Measurements from ENCODE around the gene SLC7A4. TPM values are rescaled to one million over a fixed set of nuclear protein-coding genes. Genes with fewer than 3 reads are reported as not detected.

SLC7A4 gene
- total and polyA plus RNA-seq, 3 donors from 2014 or later, result 54.8 to 64.8 (median 60.3) TPM

DNA sequence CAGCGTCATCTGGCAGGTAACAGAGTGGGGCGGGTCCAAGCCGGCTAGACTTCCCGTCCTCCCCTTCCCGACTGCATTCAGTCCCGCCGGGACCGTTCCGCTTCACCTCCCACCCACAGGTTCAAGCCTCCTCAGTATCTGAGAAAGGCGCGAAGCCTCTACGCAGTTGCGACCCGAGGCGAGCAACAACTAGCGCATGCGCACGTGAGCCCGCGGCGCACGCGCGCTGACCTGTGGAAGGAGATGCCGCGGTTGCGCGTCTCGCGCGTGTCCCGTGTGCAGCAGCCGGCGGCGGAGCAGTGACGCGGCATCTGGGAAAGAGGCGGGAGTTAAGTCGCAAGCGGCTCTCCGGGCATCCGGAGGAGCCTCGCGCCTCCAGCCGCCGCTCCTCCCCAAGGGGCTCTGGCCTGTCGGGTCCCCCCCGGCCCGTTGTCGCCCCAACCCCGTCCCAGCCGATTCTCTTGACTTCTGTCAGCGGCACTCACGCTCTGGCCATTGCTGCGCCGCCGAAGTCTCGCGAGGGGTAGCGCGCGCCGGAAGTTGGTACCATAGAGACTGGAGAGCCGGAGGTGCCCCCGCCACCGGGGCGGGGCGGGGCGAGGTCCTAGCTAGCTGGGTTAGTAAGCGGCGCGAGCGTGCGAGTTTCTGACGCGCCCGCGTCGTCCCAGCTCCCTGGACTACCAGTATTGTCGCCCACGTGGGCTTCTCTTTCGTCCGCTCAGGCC, 30.6 kb downstream of the SLC7A4 start, which contains the start of gene THAP7:
Gene THAP7, minus strand, starts transcription at position 518 of the 725 bp plus-strand sequence. Its CDS starts 207 bp downstream, at position 311.
- DNase-seq, result peak; percentile 98
- H3K36me3 ChIP-seq (ENCODE audit: low read depth, missing control alignments), result no peaks in the 10 kb centered on the region
- 0% methylated on average over 10 to 48 of the region's 83 CpGs for WGBS, 2 donors

GRCh38 chr22:21000987-21001600, 31.3 kb downstream of the SLC7A4 start:
- H3K36me3 ChIP-seq (ENCODE audit: low read depth, missing control alignments), result no peaks in the 10 kb centered on the region
- TF ChIP-seq POLR2A (IDR thresholded peaks at IDR 0.05) (no peak), CTCF (IDR thresholded peaks at IDR 0.05) (no peak)
- peak overlapping the region; percentile 94 for H3K27ac ChIP-seq
- H3K4me3 ChIP-seq, result peak overlapping the region; percentile 69 to 85
- intact Hi-C loops (cut with DNase I; ENCODE audit: low total_unique reads), result no loop called here
- no peak for DNase-seq
- H3K27me3 ChIP-seq, result no peaks in the 10 kb centered on the region
- peaks cover 21% of the 10 kb centered on the region for H3K4me1 ChIP-seq
- H3K9me3 ChIP-seq, result no peaks in the 10 kb centered on the region
- whole genome bisulfite sequencing, 2 donors, result 0% methylated on average over 26 of the region's 26 CpGs; no CpG with 5 or more reads in 1 of the 2 donors

More for the DNA sequence above, 30.6 kb downstream of the SLC7A4 start, which contains the start of gene THAP7:
- Histone ChIP-seq H3K27ac (peak within 1 kb of the TSS; percentile 94), H3K27me3 (no peaks in the 10 kb centered on the region), H3K9me3 (no peaks in the 10 kb centered on the region), H3K4me1 (peaks cover 21% of the 10 kb centered on the region), H3K4me3 (peak within 1 kb of the TSS; percentile 69 to 85)
- TF ChIP-seq CTCF (IDR thresholded peaks at IDR 0.05), result no peak
- TF ChIP-seq POLR2A (IDR thresholded peaks at IDR 0.05), result peak; percentile 40
- intact Hi-C loops (cut with DNase I; ENCODE audit: low total_unique reads), result no loop called here

DNA sequence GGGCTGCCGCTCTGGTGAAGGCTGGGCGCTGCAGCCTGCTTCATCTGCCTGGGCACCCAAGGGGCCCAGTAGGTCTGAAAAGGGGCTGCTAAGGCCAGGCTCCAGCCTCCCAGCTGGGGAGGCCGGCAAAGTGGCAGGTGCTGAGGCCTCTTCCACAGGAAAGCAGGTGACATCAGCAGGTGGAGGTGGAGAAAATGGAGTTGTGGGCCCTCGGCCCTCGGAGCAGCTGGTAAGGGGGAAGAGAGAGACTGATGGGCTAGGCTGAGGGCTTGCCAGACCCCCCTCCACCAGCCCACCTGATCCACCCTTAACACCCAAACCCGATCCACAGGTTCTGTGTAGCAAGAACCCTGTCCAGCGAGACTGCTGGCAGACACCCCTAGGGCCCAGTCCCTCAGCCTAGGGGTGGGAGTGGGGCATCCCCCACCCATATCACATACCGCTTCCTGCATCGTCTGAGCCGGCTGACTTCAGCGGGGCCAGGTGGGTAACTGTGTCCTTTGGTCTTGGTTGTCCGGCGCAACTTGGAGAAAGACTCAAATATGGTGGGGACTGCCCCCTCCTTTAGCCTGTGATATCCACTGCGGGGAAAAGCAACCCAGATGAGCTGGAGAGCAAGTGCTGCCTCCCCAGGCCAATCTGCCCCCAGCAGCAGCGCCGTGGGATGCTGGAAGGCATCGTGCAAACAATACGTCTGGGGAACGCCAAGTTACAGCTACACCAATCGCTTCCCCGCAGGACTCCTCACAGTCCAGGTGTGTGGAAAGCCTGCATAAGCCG, 32.0 kb downstream of the SLC7A4 start:
- peak overlapping the region; percentile 69 to 85 for H3K4me3 ChIP-seq
- TF ChIP-seq POLR2A (IDR thresholded peaks at IDR 0.05) (no peak), CTCF (IDR thresholded peaks at IDR 0.05) (no peak)
- H3K9me3 ChIP-seq, result no peaks in the 10 kb centered on the region
- no peaks in the 10 kb centered on the region for H3K36me3 ChIP-seq (ENCODE audit: low read depth, missing control alignments)
- peak overlapping the region in 1 of 2 donors; percentile 94 for H3K27ac ChIP-seq
- no peaks in the 10 kb centered on the region for H3K27me3 ChIP-seq
- intact Hi-C loops (cut with DNase I; ENCODE audit: low total_unique reads), result no loop called here
- peaks cover 21% of the 10 kb centered on the region for H3K4me1 ChIP-seq
- no peak for DNase-seq
- 24 to 46% methylated on average over 16 to 22 of the region's 22 CpGs for WGBS, 2 donors

DNA sequence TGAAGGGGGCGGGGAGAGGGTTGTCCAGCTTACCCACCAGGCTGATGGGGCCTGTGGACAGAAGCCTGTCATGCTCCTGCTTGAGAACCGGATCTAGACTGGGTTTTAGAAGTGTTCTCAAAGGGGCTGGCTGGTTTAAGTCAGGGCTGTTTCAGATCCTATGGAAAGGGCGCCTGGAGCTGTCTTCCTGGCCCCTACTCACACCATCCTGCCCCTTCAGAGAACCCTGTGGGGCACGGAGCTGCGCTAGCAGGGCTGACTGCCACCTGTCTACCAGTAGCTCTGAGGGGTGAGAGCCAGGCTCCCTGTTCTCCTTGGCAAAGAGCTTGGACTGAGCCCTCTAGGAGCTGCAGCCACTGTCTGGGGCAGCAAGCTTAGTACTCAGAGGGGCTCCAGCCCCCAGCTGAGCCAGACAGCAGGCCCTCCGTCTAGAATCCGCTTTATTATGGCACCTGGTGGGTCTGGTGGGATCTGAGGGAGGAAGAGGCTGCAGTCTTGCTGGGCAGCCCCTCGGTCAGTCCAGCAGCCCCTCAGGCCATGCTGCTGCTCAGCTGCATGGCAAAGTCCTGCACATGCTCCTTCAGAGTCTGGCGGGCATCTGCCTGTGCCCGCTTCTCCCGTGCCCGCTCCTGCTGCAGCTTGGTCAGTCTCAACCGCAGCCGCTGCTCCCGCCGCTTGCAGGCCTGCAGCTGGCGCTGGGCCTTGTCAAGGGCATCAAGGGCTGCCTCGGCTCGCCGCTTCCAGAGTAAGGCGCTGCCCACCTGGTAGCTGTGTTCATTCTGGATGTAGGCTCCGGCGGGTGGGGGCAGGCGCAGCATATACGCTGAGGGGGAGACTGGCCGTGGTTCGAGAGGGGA, 32.8 kb downstream of the SLC7A4 start:
- no peak for DNase-seq
- intact Hi-C loops (cut with DNase I; ENCODE audit: low total_unique reads), result no loop called here
- peaks cover 21% of the 10 kb centered on the region for H3K4me1 ChIP-seq
- no peak for TF ChIP-seq POLR2A (IDR thresholded peaks at IDR 0.05)
- no peak for TF ChIP-seq CTCF (IDR thresholded peaks at IDR 0.05)
- H3K27me3 ChIP-seq, result no peaks in the 10 kb centered on the region
- H3K9me3 ChIP-seq, result no peaks in the 10 kb centered on the region
- 85 to 89% methylated on average over 9 to 27 of the region's 27 CpGs for WGBS, 2 donors
- no peaks in the 10 kb centered on the region for H3K36me3 ChIP-seq (ENCODE audit: low read depth, missing control alignments)
- H3K27ac ChIP-seq, result peak overlapping the region in 1 of 2 donors; percentile 94
- no peak overlapping the region for H3K4me3 ChIP-seq

All from testis (tissue), 3 donors.